Activated gamma-delta T cell (primary cell): ENCODE results near the gene SLC16A2.
"Not testable (repeated sequence)": the region's sequence is repeated elsewhere in the genome, so short reads cannot be mapped to it uniquely, and the experiment has no call there.

Source experiments
- DNase-seq: peaks from one replicate; lab custom pipeline; 2025; lab: John Stamatoyannopoulos, UW

SLC16A2 gene

GRCh38 chrX:74507191-74507590, 85.9 kb downstream of the SLC16A2 start:
- no peak for DNase-seq

- DNase-seq: no peak
These were observed 88.7 kb downstream of the SLC16A2 start for GRCh38 chrX:74509989-74510388.

GRCh38 chrX:74510401-74510800, 89.1 kb downstream of the SLC16A2 start:
- DNase-seq: no peak

GRCh38 chrX:74511704-74512103, 90.4 kb downstream of the SLC16A2 start:
- no peak for DNase-seq

- DNase-seq: no peak
These were observed 93.1 kb downstream of the SLC16A2 start for GRCh38 chrX:74514384-74514783.

- DNase-seq: no peak
These were observed 94.1 kb downstream of the SLC16A2 start for GRCh38 chrX:74515356-74515755.

- DNase-seq: not testable (repeated sequence)
These were observed 94.7 kb downstream of the SLC16A2 start for GRCh38 chrX:74516013-74516412.

GRCh38 chrX:74519870-74520269, 98.6 kb downstream of the SLC16A2 start:
- DNase-seq: no peak

GRCh38 chrX:74520291-74520690, 99.0 kb downstream of the SLC16A2 start:
- no peak for DNase-seq

- DNase-seq: no peak
These were observed 99.6 kb downstream of the SLC16A2 start for GRCh38 chrX:74520896-74521295.

GRCh38 chrX:74521961-74522751, 100.9 kb downstream of the SLC16A2 start:
- DNase-seq: no peak

GRCh38 chrX:74523224-74523623, 101.9 kb downstream of the SLC16A2 start:
- DNase-seq: no peak

GRCh38 chrX:74523870-74524735, 102.8 kb downstream of the SLC16A2 start:
- DNase-seq: no peak

GRCh38 chrX:74525116-74525515, 103.8 kb downstream of the SLC16A2 start:
- DNase-seq: no peak

GRCh38 chrX:74526764-74527163, 105.5 kb downstream of the SLC16A2 start:
- no peak for DNase-seq

GRCh38 chrX:74527350-74527749, 106.1 kb downstream of the SLC16A2 start:
- DNase-seq: no peak

- DNase-seq: no peak
These were observed 108.0 kb downstream of the SLC16A2 start for GRCh38 chrX:74529311-74529710.

- no peak for DNase-seq
These were observed 109.8 kb downstream of the SLC16A2 start for GRCh38 chrX:74531081-74531480.

GRCh38 chrX:74534569-74535038, 113.3 kb downstream of the SLC16A2 start:
- DNase-seq: no peak

GRCh38 chrX:74535086-74535407, 113.8 kb downstream of the SLC16A2 start:
- DNase-seq: no peak

- DNase-seq: peak; percentile 11
These were observed 114.3 kb downstream of the SLC16A2 start for GRCh38 chrX:74535408-74536151.

GRCh38 chrX:74536152-74536831, 115.0 kb downstream of the SLC16A2 start:
- DNase-seq: peak; percentile 12
